ENCODE results near the gene EGFR.

GRCh38 chr7:55212176-55212575 lies 193.4 kb downstream of the EGFR start:
- no peak for TF ChIP-seq CTCF (IDR thresholded peaks at IDR 0.05)
- TF ChIP-seq POLR2A (IDR thresholded peaks at IDR 0.05; ENCODE audit: low read depth) = no peak
- TF ChIP-seq POLR2AphosphoS5 (IDR thresholded peaks at IDR 0.05) = no peak
- no peak for TF ChIP-seq EP300 (IDR thresholded peaks at IDR 0.05)

All from esophagus muscularis mucosa (tissue), 4 donors.